SU-DHL-6 (cell line): ENCODE results near the gene ZNF513.

Experiments
- H2AFZ ChIP-seq: fragments of 200-600 bp; sonication (generic); 2 replicates; pipeline ENCODE4 v1.6.1; 2014; ENCODE audit warnings: low read depth, mild to moderate bottlenecking, moderate library complexity, mixed read lengths, antibody characterized with exemption, low read length; ENCODE audit not compliant: severe bottlenecking
- H3F3A ChIP-seq: fragments of 200-600 bp; shearing (Covaris generic); 2 replicates; pipeline ENCODE4 v1.6.0; 2016; ENCODE audit warnings: antibody characterized with exemption, mild to moderate bottlenecking; ENCODE audit not compliant: insufficient read depth
- H3K27ac ChIP-seq: fragments of 200-600 bp; sonication (generic); 2 replicates; pipeline ENCODE4 v1.5.1; 2016; ENCODE audit warnings: low read depth, mild to moderate bottlenecking, low read length, moderate library complexity, mixed read lengths
- H3K27me3 ChIP-seq: fragments of 200-600 bp; sonication (generic), shearing (Covaris generic); 2 replicates; pipeline ENCODE4 v1.6.0; 2014; ENCODE audit warnings: mild to moderate bottlenecking, low read length
- H3K36me3 ChIP-seq: fragments of 200-600 bp; sonication (generic); 2 replicates; pipeline ENCODE4 v1.6.1; 2014; ENCODE audit warnings: mild to moderate bottlenecking, low read length, mixed read lengths
- H3K4me2 ChIP-seq: fragments of 300-600, 200-600 bp; shearing (Covaris generic), sonication (generic); 2 replicates; pipeline ENCODE4 v1.6.0; 2014; ENCODE audit warnings: low read length, low read depth, mild to moderate bottlenecking; ENCODE audit not compliant: poor library complexity, severe bottlenecking
- H3K4me3 ChIP-seq: fragments of 200-600 bp; sonication (generic); 2 replicates; pipeline ENCODE4 v1.5.1; 2014; ENCODE audit warnings: antibody characterized with exemption, low read length, mild to moderate bottlenecking, mixed read lengths; ENCODE audit not compliant: insufficient read depth, poor library complexity, severe bottlenecking
- H3K79me2 ChIP-seq: fragments of 200-600 bp; sonication (generic); 2 replicates; pipeline ENCODE4 v1.6.1; 2014; ENCODE audit warnings: mild to moderate bottlenecking, low read length, moderate library complexity; ENCODE audit not compliant: insufficient read depth
- H3K9ac ChIP-seq: fragments of 200-600 bp; sonication (generic); 2 replicates; pipeline ENCODE4 v1.7.0; 2014; ENCODE audit warnings: mild to moderate bottlenecking, low read length
- H3K9me2 ChIP-seq: fragments of 200-600 bp; sonication (generic); replicated peaks from 2 replicates; pipeline ENCODE4 v1.6.1; 2014; ENCODE audit warnings: low read length; ENCODE audit not compliant: insufficient read depth
- H3K9me3 ChIP-seq: fragments of 200-600 bp; sonication (generic); 2 replicates; pipeline ENCODE4 v1.6.1; 2014; ENCODE audit warnings: low read length, mixed read lengths; ENCODE audit not compliant: insufficient read depth
- H4K20me1 ChIP-seq: fragments of 200-600 bp; sonication (generic); 2 replicates; pipeline ENCODE4 v1.6.1; 2014; ENCODE audit warnings: low read depth, mild to moderate bottlenecking, antibody characterized with exemption, low read length, moderate library complexity, mixed read lengths
- EZH2phosphoT487 ChIP-seq: fragments of 200-600 bp; sonication (generic), shearing (Covaris generic); conservative IDR thresholded peaks from 2 replicates; pipeline ENCODE4 v1.6.1; 2018; ENCODE audit warnings: mild to moderate bottlenecking, antibody characterized with exemption, low read length, moderate library complexity, mixed read lengths
- TF ChIP-seq, protein P1 (sequence below): fragments of 200-600 bp; sonication (generic); IDR thresholded peaks from one replicate; pipeline ENCODE4 v1.5.1; 2017; ENCODE audit warnings: antibody characterized with exemption, mild to moderate bottlenecking, low read length, moderate library complexity; ENCODE audit not compliant: insufficient read depth, poor library complexity, severe bottlenecking

Gene ZNF513

DNA sequence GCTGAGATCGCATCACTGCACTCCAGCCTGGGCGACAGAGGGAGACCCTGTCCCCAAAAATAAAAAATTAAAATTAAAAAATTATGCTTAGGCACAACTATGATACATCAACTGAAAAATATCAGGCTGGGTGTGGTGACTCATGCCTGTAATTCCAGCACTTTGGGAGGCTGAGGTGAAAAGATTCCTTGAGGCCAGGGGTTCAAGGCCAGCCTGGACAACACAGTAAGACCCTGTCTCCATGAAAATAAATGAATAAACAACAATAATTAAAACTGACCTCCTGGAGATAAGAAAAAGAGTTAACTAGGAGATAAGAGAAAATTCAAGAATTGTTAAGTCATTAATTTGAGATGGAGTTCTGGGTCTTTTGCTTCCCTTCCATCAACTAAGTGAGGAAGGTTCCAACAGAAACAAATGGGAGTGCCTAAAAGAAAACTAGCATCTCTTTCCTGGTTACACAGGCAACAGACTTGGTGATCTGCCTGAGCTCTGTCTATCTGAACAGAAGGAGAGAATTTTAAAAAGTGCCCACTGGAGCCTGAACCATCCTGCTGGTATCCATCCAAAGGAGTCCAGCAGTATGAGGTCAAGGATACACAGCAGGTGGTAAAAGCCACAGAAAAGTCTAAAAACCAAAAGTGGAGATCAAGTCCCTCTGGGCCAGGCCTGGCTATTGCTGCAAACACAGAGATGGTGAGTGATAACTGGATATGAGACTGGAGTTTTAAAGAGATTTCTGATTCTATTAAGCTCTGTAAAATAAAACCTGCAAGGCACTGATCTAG lies 20.0 kb upstream of the ZNF513 start:
- Histone ChIP-seq H3K9ac (no peak overlapping the region), H3K4me2 (no peak overlapping the region), H4K20me1 (peaks cover 34% of the 10 kb centered on the region; the same call in 1 of the 2 replicates), H3F3A (peaks cover 7% of the 10 kb centered on the region; the same call in 1 of the 2 replicates), H3K9me2 (no peaks in the 10 kb centered on the region), H3K4me3 (no peak overlapping the region), H3K9me3 (no peaks in the 10 kb centered on the region), H3K27me3 (no peaks in the 10 kb centered on the region), H2AFZ (no peak overlapping the region), H3K27ac (no peak overlapping the region), H3K36me3 (peaks cover 6% of the 10 kb centered on the region; the same call in 1 of the 2 replicates), H3K79me2 (peaks cover 100% of the 10 kb centered on the region)
- no peak for TF ChIP-seq EZH2phosphoT487
- TF ChIP-seq, protein P1, sequence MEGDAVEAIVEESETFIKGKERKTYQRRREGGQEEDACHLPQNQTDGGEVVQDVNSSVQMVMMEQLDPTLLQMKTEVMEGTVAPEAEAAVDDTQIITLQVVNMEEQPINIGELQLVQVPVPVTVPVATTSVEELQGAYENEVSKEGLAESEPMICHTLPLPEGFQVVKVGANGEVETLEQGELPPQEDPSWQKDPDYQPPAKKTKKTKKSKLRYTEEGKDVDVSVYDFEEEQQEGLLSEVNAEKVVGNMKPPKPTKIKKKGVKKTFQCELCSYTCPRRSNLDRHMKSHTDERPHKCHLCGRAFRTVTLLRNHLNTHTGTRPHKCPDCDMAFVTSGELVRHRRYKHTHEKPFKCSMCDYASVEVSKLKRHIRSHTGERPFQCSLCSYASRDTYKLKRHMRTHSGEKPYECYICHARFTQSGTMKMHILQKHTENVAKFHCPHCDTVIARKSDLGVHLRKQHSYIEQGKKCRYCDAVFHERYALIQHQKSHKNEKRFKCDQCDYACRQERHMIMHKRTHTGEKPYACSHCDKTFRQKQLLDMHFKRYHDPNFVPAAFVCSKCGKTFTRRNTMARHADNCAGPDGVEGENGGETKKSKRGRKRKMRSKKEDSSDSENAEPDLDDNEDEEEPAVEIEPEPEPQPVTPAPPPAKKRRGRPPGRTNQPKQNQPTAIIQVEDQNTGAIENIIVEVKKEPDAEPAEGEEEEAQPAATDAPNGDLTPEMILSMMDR, result no peak

DNA sequence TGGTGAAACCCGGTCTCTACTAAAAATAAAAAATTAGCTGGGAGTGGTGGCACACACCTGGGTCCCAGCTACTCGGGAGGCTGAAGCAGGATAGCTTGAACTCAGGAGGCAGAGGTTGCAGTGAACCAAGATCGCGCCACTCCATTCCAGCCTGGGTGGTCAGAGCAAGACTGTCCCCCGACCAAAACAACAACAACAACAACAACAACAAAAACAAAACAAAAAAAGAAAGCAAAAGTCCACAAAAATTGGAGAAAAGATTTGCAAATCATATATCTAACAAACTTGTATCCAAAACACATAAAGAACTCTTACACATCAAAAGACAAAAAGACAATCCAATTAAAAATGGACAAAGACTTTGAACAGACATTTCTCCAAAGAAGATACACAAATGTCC lies 18.4 kb upstream of the ZNF513 start:
- TF ChIP-seq, protein P1, result no peak
- no peak for TF ChIP-seq EZH2phosphoT487
- Histone ChIP-seq H3K36me3 (peaks cover 6% of the 10 kb centered on the region; the same call in 1 of the 2 replicates), H3K9ac (no peak overlapping the region)

DNA sequence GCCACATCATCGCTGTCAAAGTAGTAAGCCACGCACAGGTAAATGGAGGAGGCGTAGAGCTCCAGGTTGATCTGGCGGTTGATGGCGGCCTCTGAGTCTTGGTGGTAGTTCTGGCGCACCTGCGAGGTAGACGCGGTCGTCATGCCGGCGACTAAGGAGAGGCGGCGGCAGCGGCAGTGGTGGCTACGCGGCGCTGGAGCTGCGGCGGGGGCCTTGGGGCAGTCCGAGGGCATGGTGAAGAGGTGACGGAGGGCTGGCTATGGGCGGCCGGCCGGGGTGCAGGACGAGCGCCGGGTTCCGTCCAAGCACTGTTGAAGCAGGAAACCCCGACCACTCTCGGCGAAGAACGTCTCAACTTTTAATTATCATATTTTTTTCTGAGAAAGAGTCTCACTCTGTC lies 12.7 kb upstream of the ZNF513 start:
- H3K9ac ChIP-seq, result no peak overlapping the region
- H3K4me3 ChIP-seq, result no peak overlapping the region
- H3K36me3 ChIP-seq, result no peaks in the 10 kb centered on the region
- TF ChIP-seq, protein P1, result no peak
- H2AFZ ChIP-seq, result no peak overlapping the region
- no peaks in the 10 kb centered on the region for H3K9me3 ChIP-seq
- H3K79me2 ChIP-seq, result peaks cover 96% of the 10 kb centered on the region
- no peak overlapping the region for H3K4me2 ChIP-seq
- H3K9me2 ChIP-seq, result no peaks in the 10 kb centered on the region
- no peaks in the 10 kb centered on the region for H3F3A ChIP-seq
- no peak overlapping the region for H3K27ac ChIP-seq
- peaks cover 24% of the 10 kb centered on the region; the same call in 1 of the 2 replicates for H4K20me1 ChIP-seq
- H3K27me3 ChIP-seq, result no peaks in the 10 kb centered on the region

More for the DNA sequence above, 18.4 kb upstream of the ZNF513 start:
- no peak overlapping the region for H2AFZ ChIP-seq
- H3K9me3 ChIP-seq, result no peaks in the 10 kb centered on the region
- peaks cover 100% of the 10 kb centered on the region for H3K79me2 ChIP-seq
- peaks cover 7% of the 10 kb centered on the region; the same call in 1 of the 2 replicates for H3F3A ChIP-seq
- H3K27ac ChIP-seq, result no peak overlapping the region
- no peaks in the 10 kb centered on the region for H3K9me2 ChIP-seq
- H3K4me2 ChIP-seq, result no peak overlapping the region
- H3K4me3 ChIP-seq, result no peak overlapping the region
- H4K20me1 ChIP-seq, result peaks cover 34% of the 10 kb centered on the region; the same call in 1 of the 2 replicates
- no peaks in the 10 kb centered on the region for H3K27me3 ChIP-seq
